GM10847 (cell line): ENCODE measurements around the gene CNST.

Source experiments
- POLR2A ChIP-seq: IDR thresholded peaks from 2 replicates; pipeline ENCODE4 v1.6.1; 2011; ENCODE audit not compliant: insufficient read length; ENCODE audit errors: extremely low read depth

The CNST gene

GRCh38 chr1:246667773-246668172 lies 101.5 kb downstream of the CNST start:
- TF ChIP-seq POLR2A = no peak

GRCh38 chr1:246669659-246670058 lies 103.4 kb downstream of the CNST start:
- no peak for TF ChIP-seq POLR2A

GRCh38 chr1:246674049-246674448 lies 107.8 kb downstream of the CNST start:
- TF ChIP-seq POLR2A = no peak

- no peak for TF ChIP-seq POLR2A
Observed at GRCh38 chr1:246677842-246678241, 111.6 kb downstream of the CNST start.

GRCh38 chr1:246678816-246679793 lies 112.8 kb downstream of the CNST start:
- TF ChIP-seq POLR2A = no peak

- TF ChIP-seq POLR2A = no peak
Observed at GRCh38 chr1:246679794-246680177, 113.5 kb downstream of the CNST start.

- no peak for TF ChIP-seq POLR2A
Observed at GRCh38 chr1:246680190-246680589, 113.9 kb downstream of the CNST start.

GRCh38 chr1:246680696-246681130 lies 114.5 kb downstream of the CNST start:
- no peak for TF ChIP-seq POLR2A

- TF ChIP-seq POLR2A = no peak
Observed at GRCh38 chr1:246681900-246682895, 115.9 kb downstream of the CNST start.

GRCh38 chr1:246683521-246683920 lies 117.3 kb downstream of the CNST start:
- no peak for TF ChIP-seq POLR2A

- no peak for TF ChIP-seq POLR2A
Observed at GRCh38 chr1:246687002-246687401, 120.7 kb downstream of the CNST start.

GRCh38 chr1:246689409-246690008 lies 123.3 kb downstream of the CNST start:
- no peak for TF ChIP-seq POLR2A

- no peak for TF ChIP-seq POLR2A
Observed at GRCh38 chr1:246690100-246690499, 123.8 kb downstream of the CNST start.

GRCh38 chr1:246691622-246692495 lies 125.6 kb downstream of the CNST start:
- TF ChIP-seq POLR2A = no peak
